Amygdala (tissue), 56 donors: Measurements from ENCODE around the gene SPRED1.
"Not testable (repeated sequence)": the region's sequence is repeated elsewhere in the genome, so short reads cannot be mapped to it uniquely, and the experiment has no call there.

Source experiments
- DNase-seq, 56 donors: peaks; one replicate each; lab custom pipeline; 2025; lab: John Stamatoyannopoulos, UW

The SPRED1 gene

DNA sequence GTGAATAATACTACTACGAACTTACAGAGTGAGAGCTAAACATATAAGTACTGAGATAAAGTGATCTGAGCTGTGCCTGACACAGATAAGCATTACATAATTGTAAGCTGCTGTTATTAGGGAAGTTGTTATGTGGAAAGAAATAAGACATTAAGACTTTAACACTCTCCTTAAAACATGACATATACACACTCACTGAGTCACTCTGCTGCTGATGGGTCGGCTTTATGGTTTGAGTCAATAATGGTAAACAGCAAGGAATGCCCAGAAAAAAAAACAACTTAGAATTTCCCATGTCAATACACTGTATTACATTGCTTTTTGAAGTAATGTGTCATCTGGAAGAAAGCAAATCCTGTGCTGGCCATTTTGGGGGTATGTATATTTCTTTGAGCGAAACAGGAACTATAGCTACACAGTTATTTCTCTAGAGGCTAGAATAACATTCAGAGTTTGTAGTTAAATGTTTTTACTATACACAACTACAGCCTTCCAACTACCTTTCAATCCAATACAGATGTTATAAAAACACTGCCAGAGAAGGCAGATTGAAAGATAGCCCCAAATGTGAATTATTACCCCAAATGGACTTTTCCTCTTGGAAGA, 22.8 kb upstream of the SPRED1 start:
- DNase-seq: no peak

DNA sequence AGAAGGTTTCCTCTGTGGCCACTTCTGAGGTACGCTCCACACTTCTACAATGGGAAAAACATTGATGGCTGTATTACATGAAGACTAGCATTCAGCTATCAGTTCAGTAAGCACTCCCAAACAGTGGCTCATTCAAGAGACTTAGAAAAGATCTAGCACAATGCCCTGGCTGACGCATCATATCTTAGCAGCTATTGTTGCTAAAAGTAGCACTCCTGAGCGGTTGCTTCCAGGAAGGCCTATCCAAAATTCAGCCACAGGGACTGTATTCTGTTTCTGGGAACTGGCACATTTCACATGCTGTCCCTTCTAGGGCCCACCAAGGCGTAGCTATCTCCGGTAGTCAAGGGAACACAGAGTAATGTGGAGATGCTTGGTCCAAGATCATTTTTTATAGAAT, 21.2 kb upstream of the SPRED1 start:
- peak in 11 of 56 donors; percentile 5 to 29 (median 13) for DNase-seq

DNA sequence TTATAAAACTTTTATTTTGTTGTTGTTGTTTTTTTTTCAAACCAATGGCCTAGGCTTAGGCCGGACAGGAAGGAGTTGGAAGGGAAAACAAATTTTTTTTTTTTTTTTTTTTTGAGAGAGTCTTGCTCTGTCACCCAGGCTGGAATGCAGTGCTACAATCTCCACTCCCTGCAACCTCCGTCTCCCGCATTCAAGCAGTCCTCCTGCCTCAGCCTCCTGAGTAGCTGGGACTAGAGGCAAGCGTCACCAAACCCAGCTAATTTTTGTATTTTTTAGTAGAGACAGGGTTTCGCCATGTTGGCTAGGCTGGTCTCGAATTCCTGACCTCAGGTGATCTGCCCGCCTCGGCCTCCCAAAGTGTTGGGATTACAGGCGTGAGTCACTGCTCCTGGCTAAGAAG, 15.6 kb upstream of the SPRED1 start:
- not testable (repeated sequence) for DNase-seq

GRCh38 chr15:38238311-38238710, 14.3 kb upstream of the SPRED1 start:
- DNase-seq: no peak

DNA sequence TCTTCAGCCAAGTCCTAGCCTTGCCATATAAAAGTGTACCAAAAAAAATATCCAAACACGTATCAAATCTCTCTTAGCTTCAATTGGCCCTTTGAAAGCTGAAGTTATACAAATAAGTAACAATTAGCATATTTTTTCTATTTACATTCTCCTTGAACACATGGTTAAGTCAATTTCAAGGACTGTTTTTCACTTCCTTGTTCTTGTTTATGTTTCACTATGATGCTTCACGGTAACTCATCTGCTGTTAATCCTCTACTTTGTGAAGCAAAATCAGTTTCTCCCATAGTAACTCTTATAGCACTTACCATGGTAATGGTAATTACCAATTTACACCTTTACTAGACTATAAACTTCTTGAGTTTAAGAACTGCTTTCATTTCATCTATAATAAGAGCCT, 10.6 kb upstream of the SPRED1 start:
- no peak for DNase-seq

GRCh38 chr15:38243278-38244055, 9.2 kb upstream of the SPRED1 start:
- DNase-seq: no peak

GRCh38 chr15:38247336-38247735, 5.3 kb upstream of the SPRED1 start:
- no peak for DNase-seq

- peak in 1 of 56 donors; percentile 39 for DNase-seq
Measured at GRCh38 chr15:38253351-38253781, 730 bp downstream of the SPRED1 start.

DNA sequence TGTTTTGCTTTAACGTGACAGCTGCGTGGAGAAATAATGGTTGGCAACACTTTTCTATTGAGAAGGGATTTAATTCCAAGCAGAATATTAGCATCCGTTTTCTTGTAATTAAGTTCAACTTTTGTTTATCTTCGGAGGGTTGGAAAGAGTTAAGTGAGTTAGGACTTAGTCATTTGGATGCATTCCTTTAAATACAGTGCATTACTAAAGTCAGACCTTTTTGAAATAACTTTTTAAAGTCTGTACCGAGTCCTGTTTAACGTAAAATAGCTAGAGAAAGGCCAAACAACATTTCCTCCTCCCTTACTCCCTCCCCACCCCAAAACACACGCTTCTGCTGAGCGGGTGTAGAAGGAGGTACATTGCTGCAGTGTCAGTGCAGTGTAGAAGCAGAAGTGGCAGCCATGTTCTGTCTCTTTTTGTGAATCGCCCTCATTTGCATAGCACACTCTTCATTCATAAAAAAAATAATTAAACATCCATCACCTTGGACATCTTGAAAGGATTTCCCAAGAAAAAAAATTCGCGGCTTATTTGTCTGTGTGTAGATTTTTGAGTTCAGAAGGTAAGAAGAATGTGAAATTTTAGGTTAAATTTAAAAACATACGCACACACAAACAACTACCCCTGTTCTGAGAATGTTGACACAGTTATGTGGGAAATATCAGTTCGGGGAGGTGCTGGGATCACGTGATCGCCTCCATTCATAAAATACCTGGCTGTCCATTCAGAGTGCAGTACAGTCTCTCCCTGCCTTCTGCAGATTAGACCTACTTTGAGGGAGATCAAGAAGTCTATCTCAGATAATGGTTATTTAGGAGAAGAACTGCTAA, 1.6 kb downstream of the SPRED1 start:
- peak in 34 of 56 donors; percentile 2 to 64 (median 24) for DNase-seq

DNA sequence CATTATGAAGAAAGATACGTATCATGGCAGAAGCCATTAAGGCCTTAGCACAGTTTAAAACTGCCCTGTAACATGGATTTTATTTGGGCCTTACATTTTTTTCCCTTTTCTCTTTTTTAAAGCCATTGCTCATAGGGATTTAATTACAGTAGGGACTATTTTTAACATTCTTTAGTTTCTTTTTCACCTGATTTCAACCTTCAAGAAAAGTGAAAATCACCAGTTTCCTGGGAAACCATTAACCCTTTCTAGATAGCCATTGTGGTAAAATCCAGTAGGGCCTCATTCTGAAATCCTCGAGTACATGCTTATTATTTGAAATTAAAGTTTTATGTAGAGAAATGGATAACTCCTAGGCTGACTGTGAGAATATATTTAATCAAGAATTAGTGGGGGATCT, 3.1 kb downstream of the SPRED1 start:
- DNase-seq: no peak

DNA sequence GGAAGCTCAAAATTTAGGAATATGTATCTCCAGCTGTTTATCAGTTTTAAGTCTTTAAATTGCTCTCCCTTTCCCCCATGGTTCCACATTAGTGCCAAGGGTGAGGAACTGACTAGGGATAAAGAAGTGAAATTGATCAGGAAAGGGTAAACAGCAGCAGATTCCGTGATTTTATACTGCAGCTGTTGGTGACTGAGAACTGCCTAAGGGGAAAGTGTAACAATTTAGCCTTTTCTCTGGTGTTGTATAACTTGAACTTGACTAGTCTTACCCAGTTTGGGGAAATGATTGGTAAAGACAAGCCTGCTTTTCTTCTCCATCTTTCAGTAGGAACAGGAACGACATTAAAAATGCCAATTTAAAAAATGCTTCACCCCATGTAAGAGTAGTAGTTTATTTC, 5.0 kb downstream of the SPRED1 start:
- DNase-seq: no peak

GRCh38 chr15:38259134-38259533, 6.5 kb downstream of the SPRED1 start:
- no peak for DNase-seq

DNA sequence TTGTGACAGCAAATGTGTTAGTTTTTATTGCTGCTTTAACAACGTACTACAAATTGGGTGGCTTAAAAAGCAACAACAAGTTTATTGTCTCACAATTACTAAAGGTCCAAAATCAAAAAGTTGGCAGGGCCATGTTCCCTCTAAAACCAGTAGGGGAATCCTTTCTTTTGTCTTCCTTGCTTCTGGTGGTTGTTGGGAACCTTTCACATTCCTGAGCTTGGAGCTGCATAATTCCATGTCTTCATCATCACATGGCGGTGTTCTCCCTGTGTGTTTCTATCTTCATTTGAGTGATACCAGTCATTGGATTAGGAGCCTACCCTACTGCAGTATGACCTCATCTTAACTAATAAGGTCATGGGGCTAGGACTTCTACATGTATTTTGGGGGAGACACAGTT, 7.4 kb downstream of the SPRED1 start:
- DNase-seq: no peak

- no peak for DNase-seq
Measured at GRCh38 chr15:38263251-38263650, 10.6 kb downstream of the SPRED1 start.

DNA sequence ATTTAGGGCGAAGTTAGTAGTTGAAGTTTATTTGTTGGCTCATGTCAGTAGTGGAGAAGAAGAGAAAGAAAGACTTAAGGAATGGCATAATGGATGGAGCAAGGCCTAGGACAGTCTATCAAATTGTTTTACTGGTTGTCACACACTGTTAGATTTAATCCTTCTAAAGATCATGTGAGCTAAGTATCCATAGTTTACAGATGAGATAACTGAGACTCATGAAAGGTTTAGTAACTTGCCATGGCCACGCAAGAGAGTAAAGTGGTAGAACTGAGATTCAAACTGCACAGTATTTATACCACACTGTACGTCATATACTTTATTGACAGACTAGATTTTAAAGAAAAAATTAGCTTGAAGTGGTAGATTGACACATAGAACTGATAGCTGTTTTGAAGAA, 11.4 kb downstream of the SPRED1 start:
- DNase-seq: no peak

DNA sequence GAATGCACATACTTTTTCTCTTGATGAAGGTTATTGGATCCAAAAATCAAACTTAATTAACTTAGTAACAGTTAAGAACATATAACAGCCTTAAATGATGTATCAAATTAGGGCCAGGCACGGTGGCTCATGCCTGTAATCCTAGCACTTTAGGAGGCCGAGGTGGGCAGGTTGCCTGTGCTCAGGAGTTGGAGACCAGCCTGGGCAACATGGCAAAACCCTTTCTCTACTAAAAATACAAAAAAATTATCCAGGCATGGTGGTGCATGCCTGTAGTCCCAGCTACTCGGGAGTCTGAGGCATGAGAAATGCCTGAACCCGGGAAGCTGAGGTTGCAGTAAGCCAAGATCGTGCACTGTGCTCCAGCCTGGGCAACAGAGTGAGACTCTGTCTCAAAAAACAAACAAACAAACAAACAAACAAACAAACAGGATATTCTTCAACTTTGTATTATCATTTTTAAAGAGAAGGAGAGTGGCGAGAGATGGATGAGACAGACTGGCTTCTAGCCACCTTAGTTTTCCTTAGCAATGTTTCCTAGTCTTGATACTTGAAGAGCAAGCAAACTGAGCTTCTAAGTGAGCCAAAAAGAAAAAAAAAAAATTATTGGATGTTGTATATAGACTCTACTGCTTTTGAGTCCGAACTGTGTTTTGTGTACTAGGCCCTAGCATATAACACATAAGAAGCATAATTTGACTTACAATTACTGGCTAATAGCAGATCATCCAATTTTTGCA, 13.8 kb downstream of the SPRED1 start:
- DNase-seq: peak in 2 of 56 donors; percentile 10 to 14

- no peak for DNase-seq
Measured at GRCh38 chr15:38267421-38268022, 14.9 kb downstream of the SPRED1 start.

GRCh38 chr15:38271144-38271543, 18.5 kb downstream of the SPRED1 start:
- no peak for DNase-seq

DNA sequence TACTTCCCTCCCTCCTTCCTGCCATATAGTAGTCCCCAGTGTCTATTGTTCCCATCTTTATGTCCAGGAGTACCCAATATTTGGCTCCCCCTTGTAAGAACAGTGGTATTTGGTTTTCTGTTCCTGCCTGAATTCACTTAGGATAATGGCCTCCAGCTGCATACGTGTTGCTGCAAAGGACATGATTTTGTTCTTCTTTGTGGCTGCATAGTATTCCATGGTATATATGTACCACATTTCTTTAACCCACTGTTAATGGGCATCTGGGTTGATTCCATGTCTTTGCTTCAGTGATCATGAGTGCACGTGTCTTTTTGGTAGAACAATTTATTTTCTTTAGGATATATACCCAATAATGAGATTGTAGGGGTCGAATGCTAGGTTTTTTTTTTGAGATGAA, 19.3 kb downstream of the SPRED1 start:
- no peak for DNase-seq

DNA sequence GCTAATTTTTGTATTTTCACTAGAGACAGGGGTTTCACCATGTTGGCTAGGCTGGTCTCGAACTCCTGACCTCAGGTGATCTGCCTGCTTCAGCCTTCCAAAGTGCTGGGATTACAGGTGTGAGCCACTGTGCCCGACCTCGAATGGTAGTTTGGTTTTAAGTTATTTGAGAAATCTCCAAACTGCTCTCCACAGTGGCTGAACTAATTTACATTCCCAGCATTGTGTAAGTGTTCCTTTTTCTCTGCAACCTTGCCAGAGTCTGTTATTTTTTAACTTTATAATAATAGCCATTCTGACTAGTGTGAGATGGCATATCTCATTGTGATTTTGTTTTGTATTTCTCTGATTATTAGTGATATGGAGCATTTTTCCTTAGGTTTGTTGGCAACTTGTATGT, 19.8 kb downstream of the SPRED1 start:
- DNase-seq: not testable (repeated sequence)
